ENCODE measurements around the gene CAMSAP3.

Gene CAMSAP3

DNA sequence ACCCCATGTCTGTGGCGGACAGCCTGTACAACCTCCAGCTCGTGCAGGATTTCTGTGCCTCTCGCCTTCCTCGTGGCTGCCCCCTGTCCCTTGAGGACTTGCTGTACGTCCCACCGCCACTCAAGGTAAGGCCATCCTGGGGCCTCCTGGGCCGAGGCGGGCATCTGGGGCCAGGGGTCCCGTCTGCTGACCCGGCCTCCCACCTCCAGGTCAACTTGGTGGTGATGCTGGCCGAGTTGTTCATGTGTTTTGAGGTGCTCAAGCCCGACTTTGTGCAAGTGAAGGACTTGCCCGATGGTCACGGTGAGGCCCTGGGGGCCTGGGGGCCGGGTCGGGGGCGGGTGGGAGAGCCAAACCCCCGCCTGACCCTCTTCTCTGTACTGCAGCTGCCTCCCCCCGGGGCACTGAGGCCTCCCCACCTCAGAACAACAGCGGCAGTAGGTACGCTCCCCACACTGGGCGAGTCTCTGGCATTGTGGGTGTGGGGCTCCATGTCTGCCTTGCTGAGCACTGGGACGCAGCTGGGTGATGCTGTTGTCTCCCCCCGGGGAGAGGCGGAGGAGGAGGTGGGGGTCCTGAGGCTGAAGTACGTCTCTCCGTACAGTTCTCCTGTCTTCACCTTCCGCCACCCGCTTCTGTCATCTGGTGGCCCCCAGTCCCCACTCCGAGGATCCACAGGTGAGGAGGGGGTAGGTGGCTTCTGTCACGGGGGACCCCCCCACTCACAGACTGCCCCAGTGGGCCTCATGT, 15.0 kb downstream of the CAMSAP3 start:
- DNase-seq (ENCODE audit: low read depth in 2 of 2, low spot score in 1 of 2), result no peak

GRCh38 chr19:7611541-7612279, 16.0 kb downstream of the CAMSAP3 start:
- DNase-seq (ENCODE audit: low read depth in 2 of 2, low spot score in 1 of 2), result no peak

GRCh38 chr19:7612282-7613274, 16.9 kb downstream of the CAMSAP3 start:
- DNase-seq (ENCODE audit: low read depth in 2 of 2, low spot score in 1 of 2), result no peak

- no peak for DNase-seq (ENCODE audit: low read depth in 2 of 2, low spot score in 1 of 2)
Observed at GRCh38 chr19:7614859-7615741, 19.4 kb downstream of the CAMSAP3 start.

GRCh38 chr19:7617172-7617571, 21.5 kb downstream of the CAMSAP3 start:
- no peak for DNase-seq (ENCODE audit: low read depth in 2 of 2, low spot score in 1 of 2)

GRCh38 chr19:7617735-7618134, 22.1 kb downstream of the CAMSAP3 start:
- no peak for DNase-seq (ENCODE audit: low read depth in 2 of 2, low spot score in 1 of 2)

- no peak for DNase-seq (ENCODE audit: low read depth in 2 of 2, low spot score in 1 of 2)
Observed at GRCh38 chr19:7618348-7618747, 22.7 kb downstream of the CAMSAP3 start.

DNA sequence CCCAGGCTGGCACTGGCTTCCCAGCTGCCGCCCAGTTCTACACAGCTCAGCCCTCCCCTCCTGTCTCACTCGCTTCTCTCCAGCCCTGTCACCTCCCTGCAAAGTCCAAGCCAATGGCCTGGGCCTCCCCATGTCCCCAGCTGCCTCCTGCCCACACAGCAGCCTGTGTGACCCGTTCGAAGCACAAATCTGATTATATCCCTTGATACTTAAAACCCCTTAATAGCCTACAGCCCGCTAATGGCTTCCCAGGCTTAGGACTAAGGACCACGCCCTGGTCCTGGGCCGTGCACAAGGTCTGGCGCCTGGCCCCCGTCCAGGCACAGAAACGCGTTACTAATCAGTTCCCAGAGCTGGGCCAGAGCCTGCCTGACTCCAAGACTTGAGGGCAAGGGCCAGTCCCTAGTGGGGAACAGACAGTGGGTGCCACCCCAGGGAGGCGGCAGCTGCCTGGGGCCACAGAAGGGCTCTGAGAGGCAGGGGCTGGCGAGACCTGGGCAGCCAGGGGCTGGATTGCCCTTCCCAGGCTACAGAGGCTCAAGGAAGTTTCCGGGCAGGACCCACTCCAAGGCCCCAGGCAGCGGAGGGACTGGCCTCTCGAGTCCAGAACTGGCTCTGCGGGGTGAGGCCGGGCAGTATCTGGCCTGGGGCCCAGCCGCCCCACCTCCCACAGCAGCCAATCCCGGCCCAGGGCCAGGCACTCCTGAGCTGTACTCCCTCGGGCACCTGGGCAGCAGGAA, 23.3 kb downstream of the CAMSAP3 start:
- no peak for DNase-seq (ENCODE audit: low read depth in 2 of 2, low spot score in 1 of 2)

- no peak for DNase-seq (ENCODE audit: low read depth in 2 of 2, low spot score in 1 of 2)
Observed at GRCh38 chr19:7619671-7620441, 24.2 kb downstream of the CAMSAP3 start.

DNA sequence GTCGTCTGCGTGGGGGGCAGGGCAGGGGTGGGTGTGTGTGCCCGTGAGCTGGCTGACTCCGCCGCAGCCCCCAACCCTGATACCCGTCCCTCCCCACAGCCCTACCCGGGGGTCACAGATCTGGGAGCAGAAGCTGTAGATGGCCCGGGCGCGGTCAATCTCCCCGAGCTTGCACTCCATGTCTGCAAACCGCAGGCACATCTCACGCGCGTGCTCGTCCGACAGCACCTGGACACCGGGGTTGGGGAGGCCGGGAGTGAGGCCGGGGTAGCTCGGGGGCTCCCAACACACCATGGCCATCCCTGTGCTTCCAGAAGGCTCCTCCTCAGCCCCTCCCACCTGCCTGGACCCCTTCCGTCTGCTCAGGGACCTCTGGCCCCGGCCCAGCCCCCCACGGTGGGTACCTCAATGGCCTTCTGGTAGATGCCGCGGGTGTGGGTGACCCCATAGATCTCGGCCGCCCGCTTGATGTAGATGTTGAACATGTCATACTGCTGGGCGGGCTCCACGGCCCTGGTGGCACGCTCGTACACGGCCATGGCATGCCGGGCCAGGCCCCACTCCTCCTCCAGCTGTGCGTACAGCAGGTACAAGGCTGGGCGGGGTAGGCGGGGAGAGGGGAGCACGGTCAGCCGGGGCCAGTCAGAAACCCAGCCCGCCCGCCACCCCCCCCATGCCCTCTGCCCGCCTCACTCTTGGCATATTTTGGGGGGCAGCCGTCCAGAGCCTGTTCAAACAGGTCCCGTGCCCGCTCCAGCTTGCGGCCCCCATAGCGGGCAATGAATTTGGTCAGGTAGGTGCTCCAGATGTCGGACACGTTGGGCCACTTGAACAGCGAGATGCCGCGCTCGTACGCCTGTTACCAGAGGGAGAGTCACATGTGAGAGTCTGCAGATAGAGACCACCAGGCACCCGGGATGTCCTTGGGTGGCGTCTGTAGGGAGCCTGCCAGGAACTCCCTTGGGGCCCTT, 25.1 kb downstream of the CAMSAP3 start:
- DNase-seq (ENCODE audit: low read depth in 2 of 2, low spot score in 1 of 2), result no peak

DNA sequence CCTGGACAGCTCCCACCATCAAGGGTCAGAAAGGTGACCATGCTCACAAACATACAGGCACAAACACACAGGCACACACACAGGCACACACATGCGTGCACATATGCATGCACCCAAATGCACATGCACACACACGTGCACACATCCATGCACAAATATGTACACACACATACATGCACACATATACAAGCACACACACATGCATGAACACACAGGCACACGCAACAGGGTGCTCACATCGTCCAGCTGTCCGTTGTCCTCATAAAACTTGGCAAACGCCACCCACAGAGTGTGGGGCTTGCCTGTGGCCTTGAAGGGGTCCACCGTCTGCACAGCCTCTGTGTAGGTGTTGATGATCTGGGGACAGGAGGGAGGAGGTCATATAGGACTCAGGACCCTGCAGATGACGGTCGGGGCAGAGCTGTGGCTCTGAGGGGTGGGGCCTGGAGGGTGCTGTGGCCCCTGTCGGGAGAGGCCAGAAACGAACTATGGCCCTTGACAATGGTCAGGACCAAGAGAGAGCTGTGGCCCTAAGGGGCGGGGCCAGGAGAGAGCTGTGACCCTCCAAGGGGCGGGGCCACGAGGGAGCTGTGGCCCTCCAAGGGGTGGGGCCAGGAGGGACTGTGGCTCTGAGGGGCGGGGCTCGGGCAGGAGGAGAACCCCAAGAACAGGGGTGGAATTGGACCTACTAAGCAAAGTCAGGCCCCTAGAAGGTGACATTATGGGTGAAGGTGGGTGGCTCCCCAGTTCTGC, 27.4 kb downstream of the CAMSAP3 start:
- no peak for DNase-seq (ENCODE audit: low read depth in 2 of 2, low spot score in 1 of 2)

GRCh38 chr19:7623725-7624603, 28.3 kb downstream of the CAMSAP3 start:
- DNase-seq (ENCODE audit: low read depth in 2 of 2, low spot score in 1 of 2), result no peak

GRCh38 chr19:7624810-7625209, 29.1 kb downstream of the CAMSAP3 start:
- no peak for DNase-seq (ENCODE audit: low read depth in 2 of 2, low spot score in 1 of 2)

GRCh38 chr19:7625763-7626372, 30.2 kb downstream of the CAMSAP3 start:
- DNase-seq (ENCODE audit: low read depth in 2 of 2, low spot score in 1 of 2), result no peak

GRCh38 chr19:7627166-7627565, 31.5 kb downstream of the CAMSAP3 start:
- DNase-seq (ENCODE audit: low read depth in 2 of 2, low spot score in 1 of 2), result no peak
